Adrenal gland (tissue), 12 donors: Measurements from ENCODE around the gene CR1. TPM values are rescaled to one million over a fixed set of nuclear protein-coding genes. Genes with fewer than 3 reads are reported as not detected.
"Not testable (repeated sequence)": the region's sequence is repeated elsewhere in the genome, so short reads cannot be mapped to it uniquely, and the experiment has no call there.

Experiments used
- DNase-seq, 7 donors: peaks; one replicate each; pipeline ENCODE4 v3.0.0-alpha.2; 2019 to 2020
- H3K27ac ChIP-seq, 5 donors: fragments of 200-600 bp; sonication (generic) in 4 of 5; 1 replicate in 3 of 5; 2 replicates in 2 of 5; pipeline versions ENCODE4 v1.5.1 to v1.8.0; 2016 to 2020; ENCODE audit warnings: mild to moderate bottlenecking in 1 of 5
- H3K27me3 ChIP-seq: fragments of 200-600 bp; 2 replicates; pipeline ENCODE4 v1.8.0; 2021
- H3K36me3 ChIP-seq, 2 donors: fragments of 200-600 bp; replicated peaks in 1 of 2; 1 replicate in 1 of 2; 2 replicates in 1 of 2; pipeline versions ENCODE4 v1.5.1 to v1.8.0; 2018 to 2022
- H3K4me1 ChIP-seq, 2 donors: fragments of 200-600 bp; replicated peaks in 1 of 2; 1 replicate in 1 of 2; 2 replicates in 1 of 2; pipeline versions ENCODE4 v1.5.1 to v1.8.0; 2018 to 2021
- H3K4me3 ChIP-seq, 4 donors: fragments of 200-600 bp; sonication (generic) in 3 of 4; one replicate each; pipeline ENCODE4 v1.5.1; 2016 to 2018
- H3K9me3 ChIP-seq, 3 donors: fragments of 200-600 bp; sonication (generic) in 1 of 3; replicated peaks in 1 of 3; 1 replicate in 2 of 3; 2 replicates in 1 of 3; pipeline versions ENCODE4 v1.5.1 to v1.8.0; 2016 to 2021
- CTCF ChIP-seq, 6 experiments: fragments of 450-650 bp in 4 of 6; fragments of 200-600 bp in 2 of 6; sonication (generic) in 1 of 6; IDR thresholded peaks; 1 replicate in 5 of 6; 2 replicates in 1 of 6; pipeline versions ENCODE4 v1.5.1 to v1.8.0; 2016 to 2021; ENCODE audit warnings: antibody characterized with exemption in 6 of 6, mild to moderate bottlenecking in 2 of 6, moderate library complexity in 1 of 6
- POLR2A ChIP-seq, 2 donors: fragments of 450-650 bp; IDR thresholded peaks; one replicate each; pipeline ENCODE4 v1.6.1; 2017; ENCODE audit warnings: antibody characterized with exemption in 2 of 2, mild to moderate bottlenecking in 2 of 2, moderate library complexity in 1 of 2
- WGBS, 4 donors: extraction: QIAGEN DNeasy Blood & Tissue Kit in 2 of 4; methylation state at CpG; one replicate each; pipeline versions ENCODE4 v1.1.5 to v1.1.7; 2013 to 2017; 5-methylcytosine and 5-hydroxymethylcytosine counted together
- intact Hi-C, 2 donors: fragments of 100-400 bp; cut with DNase I; formaldehyde crosslinking; loops; one replicate each; pipeline versions ENCODE4 v1.14.1 to v1.15.0; 2022 to 2023
- polyA plus RNA-seq, 3 donors: library from polyadenylated mRNA; stranded (reverse); fragments of 200-250 nt in 2 of 3; fragments of 350-450 nt in 1 of 3; fragmentation: Illumina TruSeq in 1 of 3; extraction: RNeasy Lipid Tissue Mini Kit (QIAGEN cat#74804) in 1 of 3; gene quantifications; one replicate each; pipeline ENCODE4 v1.2.3, GENCODE V29; 2013 to 2014
- total RNA-seq, 9 donors: library from RNA; depleted of rRNA in 4 of 9; stranded (reverse); fragments of >200 nt in 4 of 9; fragments of 120-200 nt in 1 of 9; fragmentation: NEBNext Ultra II Directional in 1 of 9; extraction: Animal tissue kit (Norgen Biotek cat#: 25700) in 1 of 9; gene quantifications; one replicate each; pipeline versions ENCODE4 v1.1.0 to v1.2.4, GENCODE V29; 2013 to 2023
- donor health status: healthy with polysubstance abuse.
- donor health status: Bipolar disorder and iron deficiency.
- donor health status: DM: yes; HTN: yes; CAD: no.
- donor health status: DM: no; HTN: no; CAD: no.
- donor health status: DM: no; HTN: no; CAD: no.
- donor health status: DM: yes; HTN: yes; CAD: no.

CR1 gene
- total and polyA plus RNA-seq, 12 donors = 0.30 to 35.5 (median 3.6) TPM

GRCh38 chr1:207528401-207528800 is 32.4 kb downstream of the CR1 start:
- H3K36me3 ChIP-seq, H3K9me3 ChIP-seq, H3K27ac ChIP-seq, intact Hi-C loops, H3K4me1 ChIP-seq, H3K4me3 ChIP-seq, DNase-seq, H3K27me3 ChIP-seq: not testable (repeated sequence)
- WGBS, 4 donors = no CpG with 5 or more reads among the region's 1 CpG

- H3K4me1 ChIP-seq, H3K27me3 ChIP-seq, H3K27ac ChIP-seq, H3K4me3 ChIP-seq, DNase-seq, H3K36me3 ChIP-seq, intact Hi-C loops, H3K9me3 ChIP-seq: not testable (repeated sequence)
- no CpG with 5 or more reads among the region's 5 CpGs for WGBS, 4 donors
Observed at GRCh38 chr1:207536263-207536662, 40.3 kb downstream of the CR1 start.

- H3K9me3 ChIP-seq, H3K27ac ChIP-seq, intact Hi-C loops, H3K4me3 ChIP-seq, DNase-seq, H3K36me3 ChIP-seq, H3K27me3 ChIP-seq, H3K4me1 ChIP-seq: not testable (repeated sequence)
- no CpG with 5 or more reads among the region's 5 CpGs for WGBS, 4 donors
Observed at GRCh38 chr1:207546677-207547357, 50.9 kb downstream of the CR1 start.

- H3K4me3 ChIP-seq, intact Hi-C loops, H3K9me3 ChIP-seq, H3K27ac ChIP-seq, H3K36me3 ChIP-seq, H3K4me1 ChIP-seq, DNase-seq, H3K27me3 ChIP-seq: not testable (repeated sequence)
- WGBS, 4 donors = no CpG with 5 or more reads among the region's 5 CpGs
Observed at GRCh38 chr1:207554823-207555222, 58.9 kb downstream of the CR1 start.

GRCh38 chr1:207565546-207566468 is 69.8 kb downstream of the CR1 start:
- Histone ChIP-seq H3K4me3 (no peak overlapping the region), H3K27me3 (no peaks in the 10 kb centered on the region), H3K9me3 (no peaks in the 10 kb centered on the region), H3K4me1 (no peaks in the 10 kb centered on the region), H3K27ac (no peak overlapping the region), H3K36me3 (no peaks in the 10 kb centered on the region)
- peak in 4 of 7 donors; percentile 8 to 29 (median 16) for DNase-seq
- intact Hi-C loops = no loop called here
- TF ChIP-seq POLR2A (IDR thresholded peaks at IDR 0.05) (no peak), CTCF (IDR thresholded peaks at IDR 0.05) (peak in 3 of 6 experiments; percentile 6 to 32 (median 22))
- 68 to 77% (median 71%) methylated on average over 3 to 4 of the region's 4 CpGs for WGBS, 4 donors

- intact Hi-C loops, H3K4me1 ChIP-seq, DNase-seq, H3K9me3 ChIP-seq, H3K36me3 ChIP-seq, H3K27me3 ChIP-seq, H3K27ac ChIP-seq, H3K4me3 ChIP-seq: not testable (repeated sequence)
- WGBS, 4 donors = no CpG with 5 or more reads among the region's 5 CpGs
Observed at GRCh38 chr1:207571926-207572325, 76.0 kb downstream of the CR1 start.

- H3K9me3 ChIP-seq, H3K36me3 ChIP-seq, H3K4me1 ChIP-seq, H3K27me3 ChIP-seq, H3K27ac ChIP-seq, DNase-seq, intact Hi-C loops, H3K4me3 ChIP-seq: not testable (repeated sequence)
- WGBS, 4 donors = 74 to 93% (median 82%) methylated on average over 3 to 5 of the region's 5 CpGs
Observed at GRCh38 chr1:207573074-207573473, 77.1 kb downstream of the CR1 start.

- H3K4me1 ChIP-seq, H3K27me3 ChIP-seq, DNase-seq, H3K27ac ChIP-seq, intact Hi-C loops, H3K36me3 ChIP-seq, H3K4me3 ChIP-seq, H3K9me3 ChIP-seq: not testable (repeated sequence)
- WGBS, 4 donors = 88 to 95% (median 93%) methylated on average over 4 of the region's 4 CpGs
Observed at GRCh38 chr1:207575381-207575780, 79.4 kb downstream of the CR1 start.
